KOPT-K1 (cell line): ENCODE measurements around the gene TOP3A.
A peak's percentile ranks its signal among the peaks of the same experiment; 100 is the strongest.

ENCODE experiments used
- H3K27ac ChIP-seq: fragments of 200-600 bp; sonication (generic); 2 replicates; pipeline ENCODE4 v1.5.1; 2016; ENCODE audit warnings: antibody characterized with exemption, mild to moderate bottlenecking, low read depth, low read length; ENCODE audit not compliant: poor library complexity, severe bottlenecking
- H3K36me3 ChIP-seq: fragments of 200-600 bp; sonication (generic); 2 replicates; pipeline ENCODE4 v1.5.1; 2017; ENCODE audit warnings: antibody characterized with exemption, mild to moderate bottlenecking, low read length, moderate library complexity; ENCODE audit not compliant: insufficient read depth
- H3K9me3 ChIP-seq: fragments of 200-600 bp; sonication (generic); 2 replicates; pipeline ENCODE4 v1.5.1; 2017; ENCODE audit warnings: antibody characterized with exemption, low read length, mild to moderate bottlenecking; ENCODE audit not compliant: insufficient read depth, poor library complexity, severe bottlenecking

Gene TOP3A

GRCh38 chr17:18270046-18270931, 44.5 kb downstream of the TOP3A start:
- peaks cover 63% of the 10 kb centered on the region for H3K36me3 ChIP-seq
- no peaks in the 10 kb centered on the region for H3K9me3 ChIP-seq
- no peak overlapping the region for H3K27ac ChIP-seq

DNA sequence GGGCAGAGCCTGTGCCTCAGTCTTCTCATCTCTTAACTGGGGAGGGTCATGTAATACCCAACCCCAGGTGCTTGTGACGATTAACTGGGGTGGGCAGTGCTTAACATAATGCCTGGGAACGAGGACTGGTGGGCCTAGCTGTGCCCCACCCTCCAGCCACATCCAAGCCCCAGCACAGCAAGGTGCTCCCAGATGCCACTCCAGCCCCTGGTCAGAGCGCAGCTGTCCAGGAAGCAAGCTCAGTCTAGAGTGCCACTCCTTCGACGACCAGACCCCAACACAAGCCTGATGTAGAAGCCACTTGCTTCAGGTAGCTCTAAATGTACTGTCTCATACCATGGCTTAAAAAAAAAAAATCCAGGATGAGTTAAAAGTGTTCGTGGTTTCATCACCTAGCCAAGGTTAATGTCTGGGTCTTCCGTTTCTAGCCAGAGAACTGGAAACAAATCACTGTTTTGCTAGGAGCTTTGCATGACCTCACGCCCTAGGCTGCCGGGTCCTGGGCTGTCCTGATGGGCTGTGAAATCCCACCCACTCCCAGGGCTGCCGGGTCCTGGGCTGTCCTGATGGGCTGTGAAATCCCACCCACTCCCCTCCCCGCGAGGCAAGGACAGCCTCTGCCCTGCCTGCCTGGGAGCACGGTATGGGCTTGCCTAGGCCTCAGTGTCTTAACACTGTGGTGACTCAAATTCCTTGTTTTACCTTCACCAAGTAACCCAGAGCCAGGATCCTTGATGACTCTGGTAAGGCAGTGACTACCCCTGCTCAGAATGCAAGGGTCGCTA, 46.7 kb downstream of the TOP3A start:
- no peak overlapping the region for H3K27ac ChIP-seq
- H3K9me3 ChIP-seq: no peaks in the 10 kb centered on the region

DNA sequence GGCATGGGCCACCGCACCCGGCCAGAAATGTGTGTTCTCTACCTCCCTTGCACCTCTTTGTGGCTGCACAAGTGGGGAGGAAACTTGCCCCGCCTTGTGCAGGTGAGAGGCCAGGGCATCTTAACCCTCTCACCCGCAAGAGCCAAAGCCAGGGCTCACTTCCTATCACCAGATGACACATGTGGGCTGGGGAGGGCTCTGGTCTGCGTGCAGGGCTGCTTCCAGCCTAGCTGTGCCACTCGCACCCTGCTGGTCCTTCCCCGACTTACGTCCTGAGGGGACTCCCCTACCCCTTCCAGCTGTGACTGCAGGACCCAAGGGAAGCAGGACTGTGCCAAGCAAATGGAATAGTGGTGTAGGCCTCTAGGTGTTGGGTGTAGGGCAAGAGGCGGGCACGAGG, 47.4 kb downstream of the TOP3A start:
- no peaks in the 10 kb centered on the region for H3K9me3 ChIP-seq
- H3K27ac ChIP-seq: no peak overlapping the region
- H3K36me3 ChIP-seq: peaks cover 57% of the 10 kb centered on the region

More for the DNA sequence above, 46.7 kb downstream of the TOP3A start:
- H3K36me3 ChIP-seq: peaks cover 61% of the 10 kb centered on the region

GRCh38 chr17:18263885-18264682, 50.7 kb downstream of the TOP3A start:
- H3K27ac ChIP-seq: no peak overlapping the region
- peaks cover 24% of the 10 kb centered on the region; the same call in 1 of the 2 replicates for H3K36me3 ChIP-seq
- H3K9me3 ChIP-seq: no peaks in the 10 kb centered on the region

GRCh38 chr17:18262641-18263040, 52.2 kb downstream of the TOP3A start:
- Histone ChIP-seq H3K36me3 (peaks cover 23% of the 10 kb centered on the region; the same call in 1 of the 2 replicates), H3K27ac (no peak overlapping the region), H3K9me3 (no peaks in the 10 kb centered on the region)

- H3K36me3 ChIP-seq: peaks cover 23% of the 10 kb centered on the region; the same call in 1 of the 2 replicates
- H3K9me3 ChIP-seq: no peaks in the 10 kb centered on the region
- no peak overlapping the region for H3K27ac ChIP-seq
Measured at GRCh38 chr17:18262111-18262510, 52.7 kb downstream of the TOP3A start.

- H3K9me3 ChIP-seq: no peaks in the 10 kb centered on the region
- peak overlapping the region; percentile 71 for H3K27ac ChIP-seq
- H3K36me3 ChIP-seq: peaks cover 23% of the 10 kb centered on the region; the same call in 1 of the 2 replicates
Measured at GRCh38 chr17:18261659-18262058, 53.1 kb downstream of the TOP3A start.

- Histone ChIP-seq H3K27ac (peak overlapping the region; percentile 71), H3K9me3 (no peaks in the 10 kb centered on the region), H3K36me3 (peaks cover 27% of the 10 kb centered on the region)
Measured at GRCh38 chr17:18261146-18261515, 53.7 kb downstream of the TOP3A start.

GRCh38 chr17:18260332-18261145, 54.3 kb downstream of the TOP3A start, which contains the start of gene MIEF2:
TSS of gene MIEF2 (plus strand) at chr17:18260662. CDS start at chr17:18262721, 2,059 bp downstream.
- H3K27ac ChIP-seq: peak within 1 kb of the TSS; percentile 71
- peaks cover 32% of the 10 kb centered on the region for H3K36me3 ChIP-seq
- H3K9me3 ChIP-seq: no peaks in the 10 kb centered on the region

DNA sequence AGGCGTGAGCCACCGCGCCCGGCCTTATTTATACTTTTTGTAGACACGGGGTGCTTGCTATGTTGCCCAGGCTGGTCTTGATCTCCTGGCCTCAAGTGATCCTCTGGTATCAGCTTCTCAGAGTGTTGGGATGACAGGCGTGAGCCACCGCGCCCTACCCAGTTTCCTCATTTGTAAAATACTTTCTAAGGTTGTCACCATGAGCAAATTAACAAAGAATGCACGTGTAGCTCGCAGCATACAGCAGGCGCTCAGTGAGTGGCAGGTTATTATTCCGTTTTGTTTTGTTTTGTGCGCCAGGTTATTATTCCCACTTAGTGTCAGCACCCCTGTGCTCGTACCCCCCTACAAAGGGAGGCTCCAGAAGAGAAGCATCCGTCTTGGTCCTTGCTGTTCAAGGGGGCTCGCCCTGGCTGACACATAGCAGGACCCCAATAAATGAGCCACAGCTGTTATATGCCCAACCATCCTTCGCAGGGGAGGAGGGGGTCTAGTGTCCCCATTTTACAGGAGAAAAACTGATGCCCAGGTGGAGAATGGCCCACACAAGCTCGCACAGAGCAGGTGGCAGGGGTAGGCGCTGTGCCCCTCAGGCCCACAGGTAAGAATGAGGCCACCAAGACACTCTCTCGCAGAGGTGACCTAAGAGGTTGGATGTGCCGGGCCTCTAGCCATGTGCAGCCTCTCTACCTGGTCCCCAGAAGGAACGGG, 55.0 kb downstream of the TOP3A start:
- H3K36me3 ChIP-seq: peaks cover 34% of the 10 kb centered on the region
- peak overlapping the region; percentile 71 for H3K27ac ChIP-seq
- H3K9me3 ChIP-seq: no peaks in the 10 kb centered on the region

GRCh38 chr17:18258356-18259038, 56.3 kb downstream of the TOP3A start, which contains the start of gene FLII:
TSS of gene FLII (minus strand) at chr17:18258738. CDS start at chr17:18258690, 48 bp downstream.
- Histone ChIP-seq H3K9me3 (no peaks in the 10 kb centered on the region), H3K36me3 (peaks cover 36% of the 10 kb centered on the region), H3K27ac (peak within 1 kb of the TSS; percentile 80)

- peaks cover 36% of the 10 kb centered on the region for H3K36me3 ChIP-seq
- H3K9me3 ChIP-seq: no peaks in the 10 kb centered on the region
- H3K27ac ChIP-seq: peak overlapping the region; percentile 80
Measured at GRCh38 chr17:18257982-18258355, 56.8 kb downstream of the TOP3A start.
